OCI-LY3 (cell line): ENCODE results near the gene LRRC8E.

Experiments
- EZH2phosphoT487 ChIP-seq: fragments of 200-600 bp; shearing (Covaris generic); IDR thresholded peaks from 2 replicates; pipeline ENCODE4 v1.6.1; 2018; ENCODE audit warnings: antibody characterized with exemption, mixed run types, low read depth
- TF ChIP-seq, protein P1 (sequence below): fragments of 200-600, 300-600 bp; sonication (generic); IDR thresholded peaks from 2 replicates; pipeline ENCODE4 v1.5.1; 2014; ENCODE audit warnings: antibody characterized with exemption, low read length, low read depth

DNA sequence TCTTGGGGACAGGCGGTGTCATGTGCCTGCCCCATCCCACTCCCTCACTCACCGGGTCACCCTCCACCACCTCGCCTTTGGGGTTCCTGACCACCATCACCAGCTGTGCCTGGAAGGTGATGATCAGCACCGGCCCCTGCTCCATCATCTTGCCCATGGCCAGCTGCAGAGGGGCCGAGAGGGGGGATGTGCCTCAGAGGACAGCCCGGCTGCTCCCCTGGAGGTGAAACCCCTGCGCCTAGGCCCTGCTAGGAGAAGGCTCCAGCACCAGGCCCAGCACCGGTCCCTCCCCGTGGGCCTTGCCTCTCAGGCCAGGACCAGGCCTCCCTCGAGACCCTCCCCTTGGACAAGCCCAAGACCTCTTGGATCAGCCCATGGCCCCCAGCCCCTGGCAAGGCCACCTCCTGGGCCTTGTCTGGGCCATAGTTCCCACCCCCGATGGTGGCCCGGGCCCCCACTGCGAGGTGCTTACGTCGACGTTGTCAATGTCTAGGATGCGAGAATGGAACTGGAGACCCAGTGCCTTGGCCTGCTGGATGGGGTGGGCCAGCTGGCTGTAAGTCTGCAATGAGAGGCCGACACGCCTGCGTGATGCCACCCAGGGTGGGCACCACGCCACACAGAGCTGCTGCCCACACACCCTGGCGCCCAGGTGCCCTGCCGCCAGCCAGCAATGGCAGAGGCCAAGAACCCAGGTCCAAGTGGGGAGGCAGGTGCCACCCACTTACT is 39.5 kb downstream of the LRRC8E start:
- TF ChIP-seq, protein P1, sequence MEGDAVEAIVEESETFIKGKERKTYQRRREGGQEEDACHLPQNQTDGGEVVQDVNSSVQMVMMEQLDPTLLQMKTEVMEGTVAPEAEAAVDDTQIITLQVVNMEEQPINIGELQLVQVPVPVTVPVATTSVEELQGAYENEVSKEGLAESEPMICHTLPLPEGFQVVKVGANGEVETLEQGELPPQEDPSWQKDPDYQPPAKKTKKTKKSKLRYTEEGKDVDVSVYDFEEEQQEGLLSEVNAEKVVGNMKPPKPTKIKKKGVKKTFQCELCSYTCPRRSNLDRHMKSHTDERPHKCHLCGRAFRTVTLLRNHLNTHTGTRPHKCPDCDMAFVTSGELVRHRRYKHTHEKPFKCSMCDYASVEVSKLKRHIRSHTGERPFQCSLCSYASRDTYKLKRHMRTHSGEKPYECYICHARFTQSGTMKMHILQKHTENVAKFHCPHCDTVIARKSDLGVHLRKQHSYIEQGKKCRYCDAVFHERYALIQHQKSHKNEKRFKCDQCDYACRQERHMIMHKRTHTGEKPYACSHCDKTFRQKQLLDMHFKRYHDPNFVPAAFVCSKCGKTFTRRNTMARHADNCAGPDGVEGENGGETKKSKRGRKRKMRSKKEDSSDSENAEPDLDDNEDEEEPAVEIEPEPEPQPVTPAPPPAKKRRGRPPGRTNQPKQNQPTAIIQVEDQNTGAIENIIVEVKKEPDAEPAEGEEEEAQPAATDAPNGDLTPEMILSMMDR: no peak
- no peak for TF ChIP-seq EZH2phosphoT487
